Mammary epithelial cell (primary cell): Measurements from ENCODE around the gene PPIB.

Experiments used
- EZH2 ChIP-seq: IDR thresholded peaks from 2 replicates; pipeline ENCODE4 v1.6.1; 2012; ENCODE audit warnings: low read length, inconsistent platforms, borderline replicate concordance
- TF ChIP-seq, protein P1 (sequence below), 2 donors: IDR thresholded peaks in 1 of 2; conservative IDR thresholded peaks in 1 of 2; 2 replicates each; pipeline ENCODE4 v1.5.1; 2011 to 2012; ENCODE audit warnings: inconsistent platforms in 2 of 2, low read length in 2 of 2, mild to moderate bottlenecking in 2 of 2, control low read depth in 1 of 2, low read depth in 1 of 2; ENCODE audit not compliant: insufficient read depth in 1 of 2; ENCODE audit errors: extremely low read depth in 1 of 2

GRCh38 chr15:64141798-64142512 lies 20.9 kb downstream of the PPIB start:
- no peak for TF ChIP-seq EZH2
- TF ChIP-seq, protein P1, sequence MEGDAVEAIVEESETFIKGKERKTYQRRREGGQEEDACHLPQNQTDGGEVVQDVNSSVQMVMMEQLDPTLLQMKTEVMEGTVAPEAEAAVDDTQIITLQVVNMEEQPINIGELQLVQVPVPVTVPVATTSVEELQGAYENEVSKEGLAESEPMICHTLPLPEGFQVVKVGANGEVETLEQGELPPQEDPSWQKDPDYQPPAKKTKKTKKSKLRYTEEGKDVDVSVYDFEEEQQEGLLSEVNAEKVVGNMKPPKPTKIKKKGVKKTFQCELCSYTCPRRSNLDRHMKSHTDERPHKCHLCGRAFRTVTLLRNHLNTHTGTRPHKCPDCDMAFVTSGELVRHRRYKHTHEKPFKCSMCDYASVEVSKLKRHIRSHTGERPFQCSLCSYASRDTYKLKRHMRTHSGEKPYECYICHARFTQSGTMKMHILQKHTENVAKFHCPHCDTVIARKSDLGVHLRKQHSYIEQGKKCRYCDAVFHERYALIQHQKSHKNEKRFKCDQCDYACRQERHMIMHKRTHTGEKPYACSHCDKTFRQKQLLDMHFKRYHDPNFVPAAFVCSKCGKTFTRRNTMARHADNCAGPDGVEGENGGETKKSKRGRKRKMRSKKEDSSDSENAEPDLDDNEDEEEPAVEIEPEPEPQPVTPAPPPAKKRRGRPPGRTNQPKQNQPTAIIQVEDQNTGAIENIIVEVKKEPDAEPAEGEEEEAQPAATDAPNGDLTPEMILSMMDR (conservative IDR thresholded peaks at IDR 0.05 in 1 of 2, IDR thresholded peaks at IDR 0.05 in 1 of 2; ENCODE audit: extremely low read depth in 1 of 2, insufficient read depth in 1 of 2, low read depth in 1 of 2, low read length in 2 of 2) = no peak
